Skin epidermis (tissue), 12 donors: Measurements from ENCODE around the gene PPIA.
"Not testable (repeated sequence)": the region's sequence is repeated elsewhere in the genome, so short reads cannot be mapped to it uniquely, and the experiment has no call there.

Experiments
- H3K27ac ChIP-seq, 21 experiments: fragments of 200-600 bp; sonication (generic) in 11 of 21; one replicate each; pipeline ENCODE4 v1.5.0; 2020; ENCODE audit warnings: mild to moderate bottlenecking in 3 of 21, inconsistent platforms in 2 of 21, moderate library complexity in 2 of 21
- H3K4me3 ChIP-seq, 7 experiments: fragments of 200-600 bp; sonication (generic) in 2 of 7; one replicate each; pipeline ENCODE4 v1.5.0; 2020; ENCODE audit warnings: inconsistent platforms in 2 of 7, mild to moderate bottlenecking in 2 of 7, moderate library complexity in 1 of 7

PPIA gene

DNA sequence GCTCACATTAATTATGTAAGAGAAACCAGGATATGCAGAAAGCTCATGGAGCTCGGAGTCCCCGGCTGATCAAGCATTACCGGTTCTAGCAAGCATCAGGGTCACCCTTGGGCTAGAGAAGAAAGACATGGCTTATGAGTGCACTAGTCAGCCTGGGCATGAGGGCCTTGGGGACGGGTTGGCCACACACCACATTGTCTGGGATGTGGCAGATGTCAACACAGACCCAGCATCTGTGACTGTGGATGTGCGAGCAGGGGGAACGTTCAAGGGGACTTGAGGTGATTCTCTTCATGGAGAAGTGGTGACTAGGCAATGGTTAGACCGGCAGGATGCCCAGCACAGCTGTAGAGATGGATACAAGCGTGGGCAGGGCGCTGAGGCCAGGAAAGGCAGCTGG is 34.2 kb upstream of the PPIA start:
- H3K27ac ChIP-seq: peak overlapping the region in 1 of 21 experiments; percentile 22

DNA sequence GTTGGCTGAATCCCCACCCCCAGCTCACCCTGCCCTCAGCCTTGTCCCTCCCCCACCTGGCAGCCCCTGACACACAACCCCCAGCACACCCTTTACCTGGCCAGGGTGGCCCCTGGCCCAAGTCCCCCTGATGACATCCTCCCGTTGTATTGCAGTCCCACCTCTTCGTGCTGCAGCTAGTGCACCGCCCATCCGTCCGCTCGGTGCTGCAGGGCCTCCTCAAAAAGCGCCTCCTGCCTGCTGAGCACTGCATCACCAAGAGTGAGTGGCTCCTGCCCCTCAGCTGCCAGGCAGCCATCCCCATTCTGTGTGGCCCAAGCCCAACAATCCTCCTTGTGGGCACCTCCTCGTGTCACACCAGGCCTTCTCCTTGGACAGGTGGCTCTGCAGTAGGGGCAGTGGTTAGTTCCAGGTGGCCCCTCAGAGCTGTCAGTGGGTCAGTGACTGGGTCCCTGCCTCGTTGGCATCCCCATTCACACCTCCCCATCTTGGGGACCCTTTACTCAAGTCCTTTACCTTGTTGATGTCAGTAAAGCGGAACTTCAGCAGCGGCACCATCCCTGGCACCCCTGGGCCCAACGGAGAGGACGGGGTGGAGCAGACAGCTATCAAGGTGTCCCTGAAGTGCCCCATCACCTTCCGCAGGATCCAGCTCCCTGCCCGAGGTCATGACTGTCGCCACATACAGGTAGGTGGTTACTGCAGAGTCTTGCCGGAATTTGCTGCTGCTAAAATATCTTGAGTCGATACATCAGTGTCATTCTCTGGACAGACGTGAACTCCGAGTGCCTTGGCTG is 33.6 kb upstream of the PPIA start:
- H3K27ac ChIP-seq: peak overlapping the region in 1 of 21 experiments; percentile 22
- no peak overlapping the region for H3K4me3 ChIP-seq

More for the DNA sequence above, 34.2 kb upstream of the PPIA start:
- H3K4me3 ChIP-seq: no peak overlapping the region

DNA sequence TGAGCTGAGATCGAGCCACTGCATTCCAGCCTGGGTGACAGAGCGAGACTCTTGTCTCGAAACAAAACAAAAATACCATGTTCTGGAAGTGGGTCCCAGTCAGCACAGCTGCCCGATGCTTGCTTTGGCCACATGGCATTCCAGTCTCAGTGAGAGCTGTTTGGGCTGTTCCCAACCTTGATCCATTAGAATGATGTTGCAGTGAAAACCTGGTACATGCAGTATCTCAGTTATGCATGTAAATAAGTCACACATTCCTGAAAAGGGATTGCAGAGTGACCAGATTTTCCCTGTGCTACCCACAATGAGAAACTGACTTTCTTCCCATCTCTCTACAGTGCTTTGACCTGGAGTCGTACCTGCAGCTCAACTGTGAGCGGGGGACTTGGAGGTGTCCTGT is 32.4 kb upstream of the PPIA start:
- Histone ChIP-seq H3K4me3 (no peak overlapping the region), H3K27ac (no peak overlapping the region)

DNA sequence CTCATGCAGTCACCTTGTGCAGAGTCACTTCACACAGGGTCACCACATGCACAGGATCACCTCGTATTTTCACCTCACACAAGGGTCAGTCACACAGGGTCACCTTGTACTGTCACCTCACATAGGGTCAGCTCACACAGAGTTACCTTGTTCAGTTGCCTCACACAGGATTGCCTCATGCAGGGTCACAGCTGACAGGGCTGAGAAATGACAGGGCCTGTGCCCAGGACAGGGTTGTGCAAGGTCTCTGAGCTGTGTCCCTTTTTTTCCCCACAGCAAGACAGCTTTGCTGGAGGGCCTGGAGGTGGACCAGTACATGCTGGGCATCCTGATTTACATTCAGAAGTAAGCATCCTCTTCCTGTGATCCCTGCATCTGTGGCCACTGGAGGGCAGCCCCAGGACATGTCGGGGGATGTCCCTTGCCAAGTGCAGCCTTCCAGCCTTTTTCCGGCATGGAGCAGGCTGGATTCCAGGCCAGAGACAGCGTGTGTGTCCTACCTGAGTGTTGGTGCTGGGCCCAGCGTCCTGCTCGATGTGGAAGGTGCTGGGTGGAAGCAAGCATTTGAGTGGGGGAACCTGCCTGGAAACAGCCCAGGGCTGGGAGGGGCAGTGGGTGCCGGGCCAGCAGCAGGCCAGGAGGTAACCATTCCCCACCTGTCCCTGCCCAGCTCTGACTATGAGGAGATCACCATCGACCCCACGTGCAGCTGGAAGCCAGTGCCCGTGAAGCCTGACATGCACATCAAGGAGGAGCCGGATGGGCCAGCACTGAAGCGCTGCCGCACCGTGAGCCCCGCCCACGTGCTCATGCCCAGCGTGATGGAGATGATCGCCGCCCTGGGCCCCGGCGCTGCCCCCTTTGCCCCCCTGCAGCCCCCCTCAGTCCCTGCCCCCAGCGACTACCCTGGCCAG is 31.6 kb upstream of the PPIA start:
- H3K4me3 ChIP-seq: no peak overlapping the region
- no peak overlapping the region for H3K27ac ChIP-seq

DNA sequence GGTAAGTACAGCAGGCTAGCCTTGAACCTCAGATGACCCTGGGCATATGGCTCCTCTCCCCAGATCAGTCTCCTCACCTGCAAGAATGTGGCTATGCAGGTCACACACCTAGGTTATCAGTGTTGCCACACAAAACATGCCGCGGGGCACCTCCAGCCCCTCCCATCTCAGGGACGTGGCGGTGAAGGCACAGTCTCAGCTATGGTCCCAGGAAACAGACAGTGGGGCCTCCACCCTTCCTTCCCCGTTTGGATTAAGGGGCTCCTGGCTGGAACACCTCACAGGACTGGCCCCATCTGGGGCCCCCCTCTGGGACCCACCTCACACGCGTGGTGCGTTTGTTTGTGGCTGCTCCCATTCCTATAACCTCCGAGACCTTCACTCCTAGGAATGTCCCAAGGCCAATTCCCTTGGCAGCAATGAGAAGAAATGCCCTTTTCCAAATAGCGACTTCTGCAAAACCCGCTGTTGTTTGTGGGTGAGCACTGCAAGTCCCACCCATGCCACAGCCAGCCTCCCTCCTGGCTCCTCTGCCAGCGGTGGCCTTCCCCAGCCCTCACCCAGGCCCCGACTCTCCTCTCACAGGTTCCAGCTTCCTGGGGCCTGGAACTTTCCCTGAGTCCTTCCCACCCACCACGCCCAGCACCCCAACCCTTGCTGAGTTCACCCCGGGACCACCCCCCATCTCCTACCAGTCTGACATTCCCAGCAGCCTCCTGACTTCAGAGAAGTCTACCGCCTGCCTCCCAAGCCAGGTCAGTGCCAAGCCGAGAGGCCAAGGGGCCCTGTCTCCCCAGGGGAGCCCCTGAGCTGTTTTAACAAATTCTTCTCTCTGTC is 30.7 kb upstream of the PPIA start:
- peak overlapping the region in 3 of 21 experiments; percentile 1 to 34 (median 3) for H3K27ac ChIP-seq
- no peak overlapping the region for H3K4me3 ChIP-seq

DNA sequence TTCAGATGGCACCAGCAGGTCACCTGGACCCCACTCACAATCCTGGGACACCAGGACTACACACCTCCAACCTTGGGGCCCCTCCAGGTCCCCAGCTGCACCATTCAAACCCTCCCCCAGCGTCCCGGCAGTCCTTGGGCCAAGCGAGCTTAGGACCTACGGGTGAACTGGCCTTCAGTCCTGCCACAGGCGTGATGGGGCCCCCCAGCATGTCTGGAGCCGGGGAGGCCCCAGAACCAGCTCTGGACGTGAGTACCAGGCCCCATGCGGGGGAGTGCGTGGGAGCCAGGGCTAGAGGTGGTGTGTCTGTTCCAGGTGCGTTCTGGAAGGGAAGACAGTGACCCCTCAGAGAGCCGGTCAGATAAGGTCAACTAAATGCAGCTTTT is 30.1 kb upstream of the PPIA start:
- H3K27ac ChIP-seq: peak overlapping the region in 1 of 21 experiments; percentile 34

DNA sequence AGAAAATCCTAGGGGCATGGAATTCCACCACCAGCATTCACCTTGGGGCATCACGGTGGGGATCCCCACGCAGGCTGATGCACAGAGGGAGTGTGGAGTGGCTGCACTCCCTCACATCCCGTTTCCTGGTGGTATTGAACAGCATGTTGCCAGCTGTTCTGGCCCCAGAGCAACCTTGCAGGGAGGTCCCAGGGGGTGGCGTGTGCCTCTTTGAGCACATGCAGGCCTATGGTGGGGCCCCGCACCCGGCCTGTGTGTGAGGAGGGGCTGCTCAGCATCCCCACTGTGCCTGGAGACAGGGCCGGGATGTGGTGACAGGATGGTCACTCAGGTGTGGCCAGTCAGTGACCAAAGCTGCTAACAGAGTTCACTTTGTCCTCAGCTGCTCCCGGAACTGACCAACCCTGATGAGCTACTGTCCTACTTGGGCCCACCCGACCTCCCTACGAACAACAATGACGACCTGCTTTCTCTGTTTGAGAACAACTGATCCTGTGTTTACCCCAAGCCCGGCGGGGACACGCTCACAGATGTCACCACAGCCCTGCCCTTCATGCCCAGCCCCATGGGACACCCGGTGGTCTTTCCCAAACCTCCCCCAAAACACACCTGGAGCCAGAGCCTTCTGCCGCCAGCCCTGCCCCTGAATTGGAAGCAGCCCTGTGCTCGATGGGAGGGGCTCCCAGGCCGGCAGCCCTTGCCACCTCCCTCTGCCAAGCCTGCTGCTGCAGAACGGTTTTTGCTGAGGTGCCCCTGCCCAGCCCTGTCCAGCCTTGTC is 29.2 kb upstream of the PPIA start:
- Histone ChIP-seq H3K27ac (peak overlapping the region in 13 of 21 experiments; percentile 29 to 79 (median 66)), H3K4me3 (no peak overlapping the region)

More for the DNA sequence above, 30.1 kb upstream of the PPIA start:
- H3K4me3 ChIP-seq: no peak overlapping the region

DNA sequence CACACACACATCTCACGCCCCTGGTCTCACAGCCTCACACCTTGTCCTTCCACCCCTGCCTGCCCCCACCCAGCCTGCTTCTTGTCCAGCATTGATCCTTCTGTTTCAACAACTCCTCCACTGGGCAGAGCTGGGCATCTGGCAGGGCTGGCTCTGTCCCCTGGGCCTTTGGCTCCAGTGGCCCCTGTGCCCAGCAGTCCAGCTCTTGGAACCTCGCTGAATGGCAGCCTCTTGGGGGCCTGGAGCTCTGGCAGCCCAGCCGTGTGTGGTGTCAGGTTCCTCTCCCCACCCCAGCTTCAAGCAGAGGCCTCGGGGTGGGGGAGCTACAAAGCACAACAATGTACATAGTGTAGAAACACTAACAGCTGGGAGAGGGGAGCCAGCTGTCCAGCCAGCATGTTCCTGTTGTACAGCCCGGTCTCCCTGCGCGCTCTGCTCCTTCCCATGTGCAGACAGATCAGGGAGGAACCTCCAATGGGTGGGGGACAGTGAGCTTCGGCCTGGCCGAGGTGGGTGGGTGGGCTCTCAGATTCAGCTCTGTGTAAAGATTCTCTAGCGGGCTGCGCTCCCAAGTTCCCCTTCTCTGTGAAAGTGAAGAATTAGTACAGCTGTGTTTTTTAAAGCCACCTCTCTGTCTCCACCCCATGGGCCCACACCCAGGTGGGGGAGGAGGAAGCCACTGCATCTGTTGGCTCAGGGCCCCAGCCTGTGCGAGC is 28.4 kb upstream of the PPIA start:
- H3K4me3 ChIP-seq: no peak overlapping the region

DNA sequence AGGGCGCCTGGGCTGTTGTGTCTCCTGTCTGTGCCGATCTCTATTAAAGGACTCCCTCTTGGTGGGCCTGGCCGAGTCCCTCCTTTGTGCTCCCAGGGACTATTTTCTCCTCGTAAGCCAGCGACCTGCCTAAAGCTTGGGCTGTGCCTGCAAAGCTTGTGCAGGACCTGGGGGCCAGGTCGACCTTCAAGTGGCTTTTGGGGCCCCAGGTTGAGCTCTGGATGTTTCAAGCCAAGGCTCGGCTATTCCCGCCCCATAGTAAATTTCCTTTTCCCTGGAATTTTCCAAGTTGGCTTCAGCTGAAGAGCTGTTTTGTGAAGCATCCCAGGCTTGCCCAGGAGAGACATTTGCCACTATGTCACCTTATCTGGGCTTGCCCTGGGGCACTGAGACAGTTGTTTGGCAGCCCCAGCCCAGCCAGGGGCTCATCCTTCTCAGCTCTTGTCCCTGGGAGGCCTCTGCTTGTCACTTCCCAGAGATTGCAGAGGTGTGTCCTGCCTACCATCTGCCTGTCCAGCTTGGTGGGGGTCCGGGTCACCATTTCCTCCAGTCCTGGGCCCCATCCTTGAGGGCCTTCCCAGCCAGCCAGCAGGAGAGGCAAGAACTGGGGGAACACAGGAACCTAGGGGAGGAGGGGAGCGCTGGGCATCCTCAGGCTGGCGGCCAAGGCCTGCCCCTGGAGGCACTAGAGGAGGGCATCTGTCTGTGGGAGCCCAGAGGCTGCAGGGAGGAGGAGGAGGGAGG is 27.7 kb upstream of the PPIA start:
- Histone ChIP-seq H3K27ac (peak overlapping the region in 15 of 21 experiments; percentile 1 to 79 (median 62)), H3K4me3 (no peak overlapping the region)

More for the DNA sequence above, 28.4 kb upstream of the PPIA start:
- peak overlapping the region in 17 of 21 experiments; percentile 1 to 79 (median 61) for H3K27ac ChIP-seq

DNA sequence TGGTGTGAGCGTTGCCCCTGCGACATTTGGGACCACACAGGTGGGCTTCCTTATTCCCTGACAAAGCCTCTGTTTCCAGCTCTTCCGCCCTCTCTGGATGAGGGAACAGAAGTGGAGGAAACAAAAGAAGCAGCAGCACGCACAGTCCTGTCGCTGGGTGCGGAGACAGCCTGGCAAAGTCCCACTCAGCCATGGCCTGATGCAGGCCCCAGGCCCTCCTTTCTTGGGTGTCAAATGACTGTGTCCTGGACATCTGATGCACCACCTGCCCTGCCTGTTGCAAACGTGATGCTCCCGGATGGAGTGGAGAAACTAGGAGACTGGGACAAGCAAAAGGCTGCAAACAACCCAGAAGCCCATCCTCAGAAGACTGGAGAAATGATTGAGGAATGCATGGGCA is 27.1 kb upstream of the PPIA start:
- peak overlapping the region in 12 of 21 experiments; percentile 8 to 79 (median 64) for H3K27ac ChIP-seq
- H3K4me3 ChIP-seq: no peak overlapping the region

DNA sequence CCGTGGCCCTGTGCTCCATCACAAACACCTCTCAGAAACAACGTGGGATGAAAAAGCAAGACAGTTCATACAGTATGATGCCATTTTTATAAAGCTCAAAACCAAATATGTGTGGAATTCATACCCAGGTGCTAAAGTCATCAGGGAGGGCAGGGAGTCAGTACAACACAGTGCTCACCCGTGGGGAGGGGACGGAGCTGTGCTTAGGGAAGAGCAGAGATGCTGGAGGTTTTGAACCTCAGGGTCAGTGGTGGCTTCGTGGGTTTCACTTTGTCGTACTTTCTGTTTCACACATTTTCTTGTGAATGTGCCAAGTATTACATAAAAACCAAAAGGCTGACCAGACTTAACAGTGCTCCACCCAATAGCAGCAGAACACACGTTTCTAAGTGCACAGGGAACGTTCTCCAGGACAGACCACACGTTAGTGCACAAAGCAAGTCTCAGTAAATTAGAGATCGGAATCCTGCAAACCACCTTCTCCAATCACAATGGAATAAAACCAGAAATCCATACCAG is 26.6 kb upstream of the PPIA start:
- Histone ChIP-seq H3K4me3 (no peak overlapping the region), H3K27ac (peak overlapping the region in 10 of 21 experiments; percentile 8 to 79 (median 55))

DNA sequence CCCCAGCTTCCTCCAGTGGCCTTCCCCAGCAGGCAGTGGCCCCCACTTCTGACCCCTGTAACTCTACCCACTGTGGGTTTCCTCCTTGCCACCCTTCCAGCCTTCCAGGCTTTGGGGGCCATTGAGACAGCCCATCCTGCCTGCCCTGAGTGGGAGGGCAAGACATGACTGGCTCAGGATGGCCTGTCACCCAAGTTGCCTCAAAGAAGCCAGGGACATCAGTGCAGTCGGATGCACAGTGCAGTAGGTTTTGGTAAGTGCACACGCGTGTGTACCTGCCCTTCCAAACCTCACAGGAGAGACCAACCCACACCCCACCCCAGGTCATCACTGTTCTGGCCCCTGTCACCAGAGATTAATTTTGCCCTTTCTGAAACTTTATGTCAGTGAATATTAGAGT is 25.1 kb upstream of the PPIA start:
- Histone ChIP-seq H3K4me3 (no peak overlapping the region), H3K27ac (no peak overlapping the region)

DNA sequence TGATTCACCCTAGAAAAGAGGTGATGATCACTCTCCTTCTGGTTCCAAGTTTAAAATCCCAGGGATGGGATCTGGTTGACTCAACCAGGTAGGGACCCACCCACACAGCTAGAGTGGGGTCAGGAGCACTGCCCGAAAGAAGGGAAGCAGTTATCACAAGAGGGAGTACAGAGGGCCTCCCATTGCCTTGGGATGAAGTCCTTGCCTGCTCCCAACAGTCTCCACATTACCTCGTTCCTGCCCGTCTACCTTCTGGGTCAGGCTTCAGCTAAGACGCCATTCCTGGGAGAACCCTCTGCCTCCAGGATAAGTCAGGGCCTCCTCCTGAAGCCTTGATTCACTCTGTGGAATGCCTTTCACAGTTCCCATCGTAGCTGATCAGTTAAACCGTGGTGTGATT is 24.0 kb upstream of the PPIA start:
- Histone ChIP-seq H3K4me3 (no peak overlapping the region), H3K27ac (no peak overlapping the region)

DNA sequence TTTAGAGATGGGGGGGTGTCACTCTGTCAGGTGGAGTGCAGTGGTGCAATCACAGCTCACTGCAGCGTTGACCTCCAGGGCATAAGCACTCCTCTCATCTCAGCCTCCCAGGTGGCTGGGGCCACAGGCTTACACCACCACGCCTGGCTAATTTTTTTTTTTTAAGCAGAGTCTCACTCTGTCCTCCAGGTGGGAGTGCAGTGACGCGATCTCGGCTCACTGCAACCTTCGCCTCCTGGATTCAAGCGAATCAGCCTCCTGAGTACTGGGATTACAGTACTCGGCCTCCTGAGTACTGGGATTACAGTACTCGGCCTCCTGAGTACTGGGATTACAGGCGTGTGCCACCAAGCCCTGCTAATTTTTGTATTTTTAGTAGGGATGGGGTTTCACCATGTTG is 23.6 kb upstream of the PPIA start:
- no peak overlapping the region for H3K4me3 ChIP-seq
- no peak overlapping the region for H3K27ac ChIP-seq

DNA sequence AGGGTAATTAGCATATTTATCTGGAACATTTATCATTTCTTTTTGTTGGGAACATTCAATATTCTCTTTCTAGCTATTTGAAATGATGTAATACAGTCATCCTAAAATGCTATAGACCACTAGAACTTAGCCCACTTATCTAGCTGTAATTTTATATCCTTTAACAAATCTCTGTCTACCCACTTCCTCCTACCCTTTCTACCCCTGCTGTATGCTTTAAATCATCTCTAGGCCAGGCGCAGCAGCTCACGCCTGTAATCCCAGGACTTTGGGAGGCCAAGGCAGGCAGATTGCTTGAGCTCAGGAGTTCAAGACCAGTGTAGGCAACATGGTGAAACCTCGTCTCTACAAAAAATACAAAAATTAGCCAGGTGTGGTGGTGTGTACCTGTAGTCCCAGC is 22.0 kb upstream of the PPIA start:
- not testable (repeated sequence) for H3K27ac ChIP-seq, H3K4me3 ChIP-seq

DNA sequence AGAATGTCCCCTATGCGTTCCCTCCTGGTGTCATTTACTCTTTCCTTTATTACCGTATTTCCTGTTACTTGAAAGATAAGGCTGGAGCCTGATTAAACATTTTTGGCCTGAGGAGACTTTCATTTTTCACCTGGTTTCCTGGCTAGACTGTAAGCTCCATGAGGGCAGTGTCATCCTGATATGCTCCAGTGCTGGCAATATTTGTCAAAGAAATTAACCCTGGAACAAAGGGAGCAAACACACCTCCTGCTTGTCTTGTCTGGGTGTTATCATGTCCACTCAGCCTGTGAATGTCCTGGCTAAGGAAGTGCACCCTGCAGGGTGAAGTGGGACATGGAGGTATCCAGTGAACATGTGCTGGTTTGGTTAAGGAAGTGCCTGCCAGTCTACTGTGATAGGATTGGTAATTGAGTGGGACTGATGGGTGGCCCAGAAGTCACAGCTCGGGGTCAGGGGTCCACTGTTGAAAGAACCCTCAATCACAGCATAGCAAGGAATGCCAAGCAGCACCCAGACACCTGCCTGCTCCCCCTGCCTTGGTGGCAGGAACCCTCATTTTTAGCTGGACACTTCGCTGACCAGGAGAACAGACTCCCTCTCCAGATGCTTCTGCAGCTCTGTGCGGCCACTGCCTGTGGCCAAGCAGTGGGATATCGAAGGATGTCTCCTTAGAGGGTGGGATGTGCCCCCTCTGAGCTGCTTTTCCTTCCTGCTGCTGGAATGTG is 20.9 kb upstream of the PPIA start:
- Histone ChIP-seq H3K4me3 (no peak overlapping the region), H3K27ac (no peak overlapping the region)

DNA sequence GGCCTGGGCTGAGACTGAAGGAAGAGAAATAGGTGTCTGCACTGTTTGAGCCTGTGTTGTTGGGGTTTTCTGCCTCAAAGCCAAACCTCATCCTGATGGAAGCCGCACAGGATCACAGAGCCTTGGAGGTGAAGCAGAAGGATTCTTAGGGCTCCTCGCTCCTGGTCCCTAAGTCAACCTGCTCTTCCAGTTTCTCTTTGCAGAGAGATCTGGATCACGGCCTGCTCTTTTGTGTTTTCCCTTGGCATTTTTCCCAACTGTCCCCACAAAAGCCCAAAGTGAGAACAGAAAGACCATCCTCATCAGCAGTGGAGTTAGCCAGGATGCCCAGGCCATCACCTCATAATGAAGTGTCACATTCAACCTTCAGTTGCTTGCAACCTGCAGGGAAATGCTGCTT is 20.3 kb upstream of the PPIA start:
- H3K4me3 ChIP-seq: no peak overlapping the region
- no peak overlapping the region for H3K27ac ChIP-seq
